Activated effector memory CD4-positive, alpha-beta T cell treated with Interleukin-2 at 50 U/mL for 16 hours (primary cell): ENCODE results near the gene EMSY.

Experiments used
- DNase-seq: peaks from one replicate; pipeline ENCODE4 v3.0.0-alpha.2; 2020

Gene EMSY

GRCh38 chr11:76597533-76598425 is 153.0 kb downstream of the EMSY start:
- DNase-seq = no peak

- no peak for DNase-seq
Measured at GRCh38 chr11:76598426-76598839, 153.6 kb downstream of the EMSY start.

GRCh38 chr11:76599041-76600013 is 154.5 kb downstream of the EMSY start:
- DNase-seq = no peak

GRCh38 chr11:76600124-76600655 is 155.4 kb downstream of the EMSY start:
- no peak for DNase-seq

- no peak for DNase-seq
Measured at GRCh38 chr11:76601272-76601671, 156.5 kb downstream of the EMSY start.

GRCh38 chr11:76601724-76602123 is 156.9 kb downstream of the EMSY start:
- no peak for DNase-seq

- DNase-seq = no peak
Measured at GRCh38 chr11:76602431-76602861, 157.6 kb downstream of the EMSY start.
